CD4-positive, alpha-beta memory T cell (primary cell): ENCODE data around the gene TMX1. TPM values are rescaled to one million over a fixed set of nuclear protein-coding genes. Genes with fewer than 3 reads are reported as not detected.

ENCODE experiments used
- CTCF ChIA-PET: fragments of 350-600 bp; sonication (Branson Sonifier 250); formaldehyde crosslinking; loops from one replicate; lab custom pipeline; 2021; ENCODE audit warnings: inconsistent platforms; ENCODE audit not compliant: partially characterized antibody; lab: Charles Lee
- POLR2A ChIA-PET: fragments of 350-600 bp; sonication (Branson Sonifier 250); formaldehyde crosslinking; loops from one replicate; lab custom pipeline; 2021; ENCODE audit not compliant: partially characterized antibody; lab: Charles Lee
- DNase-seq, 5 donors: peaks; one replicate each; pipeline versions ENCODE4 v3.0.0 to v3.0.0-alpha.2; 2020 to 2022; ENCODE audit warnings: mixed read lengths in 1 of 5
- H3K27ac ChIP-seq: one replicate; pipeline ENCODE4 v1.7.0; 2013; ENCODE audit warnings: low read depth, low read length
- H3K27me3 ChIP-seq: 2 replicates; pipeline ENCODE4 v1.7.0; 2013; ENCODE audit warnings: mild to moderate bottlenecking, low read length, moderate library complexity; ENCODE audit not compliant: insufficient read depth
- H3K36me3 ChIP-seq: 2 replicates; pipeline ENCODE4 v1.7.0; 2013; ENCODE audit warnings: mild to moderate bottlenecking, low read length, moderate library complexity; ENCODE audit not compliant: insufficient read depth
- H3K4me1 ChIP-seq: 2 replicates; pipeline ENCODE4 v1.7.0; 2013; ENCODE audit warnings: mild to moderate bottlenecking, low read length, moderate library complexity; ENCODE audit not compliant: insufficient read depth
- H3K4me3 ChIP-seq, 2 donors: one replicate each; pipeline ENCODE4 v1.7.0; 2013; ENCODE audit warnings: low read length in 2 of 2, mild to moderate bottlenecking in 1 of 2
- H3K9me3 ChIP-seq, 2 donors: one replicate each; pipeline ENCODE4 v1.7.0; 2013; ENCODE audit warnings: low read length in 2 of 2, control low read depth in 1 of 2; ENCODE audit not compliant: control insufficient read depth in 1 of 2
- H3K27ac Mint-ChIP-seq, 7 donors: one replicate each; pipeline ENCODE4 v1.8.0; 2020 to 2021; ENCODE audit warnings: mixed read lengths in 7 of 7, mild to moderate bottlenecking in 6 of 7, inconsistent platforms in 3 of 7, moderate library complexity in 3 of 7
- H3K27me3 Mint-ChIP-seq, 2 donors: one replicate each; pipeline ENCODE4 v1.8.0; 2020 to 2021; ENCODE audit warnings: mixed read lengths in 2 of 2
- H3K36me3 Mint-ChIP-seq, 2 donors: one replicate each; pipeline ENCODE4 v1.8.0; 2020 to 2021; ENCODE audit warnings: mixed read lengths in 2 of 2, inconsistent platforms in 1 of 2, mild to moderate bottlenecking in 1 of 2
- H3K4me1 Mint-ChIP-seq, 4 donors: one replicate each; pipeline ENCODE4 v1.8.0; 2020 to 2021; ENCODE audit warnings: mixed read lengths in 4 of 4, mild to moderate bottlenecking in 1 of 4
- H3K4me3 Mint-ChIP-seq, 8 donors: one replicate each; pipeline ENCODE4 v1.8.0; 2020 to 2021; ENCODE audit warnings: mixed read lengths in 8 of 8, mild to moderate bottlenecking in 7 of 8, moderate library complexity in 6 of 8, inconsistent platforms in 3 of 8
- H3K9me3 Mint-ChIP-seq, 8 donors: one replicate each; pipeline ENCODE4 v1.8.0; 2020 to 2021; ENCODE audit warnings: mixed read lengths in 8 of 8, mild to moderate bottlenecking in 5 of 8, inconsistent platforms in 3 of 8, moderate library complexity in 1 of 8
- intact Hi-C: fragments of 100-400 bp; cut with micrococcal nuclease; formaldehyde crosslinking; loops from one replicate; pipeline ENCODE4 v1.15.1; 2023
- polyA plus RNA-seq, 2 donors: library from polyadenylated mRNA; unstranded; fragments of 300-500 nt; fragmentation: Illumina TruSeq; gene quantifications; one replicate each; pipeline ENCODE4 v1.2.3, GENCODE V29; 2021
- total RNA-seq, 2 experiments: library from RNA; stranded (reverse); gene quantifications; one replicate each; pipeline ENCODE4 v1.2.3, GENCODE V29; 2021

Gene TMX1
- total and polyA plus RNA-seq, 4 experiments from 2014 or later, result 28.5 to 62.9 (median 36.2) TPM

DNA sequence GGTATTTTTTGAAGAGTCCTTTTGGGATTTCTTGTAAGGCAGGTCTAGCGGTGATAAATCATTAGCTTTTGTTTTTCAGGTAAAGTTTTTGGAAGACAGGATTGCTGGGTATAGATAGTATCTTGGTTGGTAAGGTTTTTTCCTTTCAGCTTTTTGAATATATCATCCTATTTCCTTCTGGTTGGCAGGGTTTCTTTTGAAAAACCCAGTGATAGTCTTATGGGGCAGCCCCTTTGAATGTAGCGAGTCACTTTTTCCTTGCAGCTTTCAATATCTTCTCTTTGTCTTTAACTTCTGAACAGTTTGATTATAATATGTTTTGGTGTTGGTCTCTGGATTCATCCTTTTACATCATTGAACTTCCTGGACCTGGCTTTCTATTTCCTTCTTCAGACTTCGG lies 20.2 kb downstream of the TMX1 start:
- no peak overlapping the region for H3K4me3 Mint-ChIP-seq
- intact Hi-C loops, result no loop called here
- Histone ChIP-seq H3K4me1 (no peaks in the 10 kb centered on the region), H3K36me3 (no peaks in the 10 kb centered on the region), H3K9me3 (no peaks in the 10 kb centered on the region), H3K27me3 (no peaks in the 10 kb centered on the region), H3K27ac (no peak overlapping the region), H3K4me3 (no peak overlapping the region)
- peaks cover 31 to 46% of the 10 kb centered on the region in 2 donors for H3K36me3 Mint-ChIP-seq
- peak overlapping the region in 1 of 7 donors; percentile 3 for H3K27ac Mint-ChIP-seq
- no peaks in the 10 kb centered on the region for H3K27me3 Mint-ChIP-seq
- H3K9me3 Mint-ChIP-seq, result peaks cover 0 to 7% (median 5%) of the 10 kb centered on the region in 8 donors
- no peak for DNase-seq
- ChIA-PET CTCF (interaction anchor here (1.3 kb wide), 1 partner anchor 22 kb away, joined by 4 read pairs; no protein-coding TSS in a partner anchor), POLR2A (no interaction called here)
- peaks cover 0 to 17% (median 3%) of the 10 kb centered on the region in 4 donors for H3K4me1 Mint-ChIP-seq

DNA sequence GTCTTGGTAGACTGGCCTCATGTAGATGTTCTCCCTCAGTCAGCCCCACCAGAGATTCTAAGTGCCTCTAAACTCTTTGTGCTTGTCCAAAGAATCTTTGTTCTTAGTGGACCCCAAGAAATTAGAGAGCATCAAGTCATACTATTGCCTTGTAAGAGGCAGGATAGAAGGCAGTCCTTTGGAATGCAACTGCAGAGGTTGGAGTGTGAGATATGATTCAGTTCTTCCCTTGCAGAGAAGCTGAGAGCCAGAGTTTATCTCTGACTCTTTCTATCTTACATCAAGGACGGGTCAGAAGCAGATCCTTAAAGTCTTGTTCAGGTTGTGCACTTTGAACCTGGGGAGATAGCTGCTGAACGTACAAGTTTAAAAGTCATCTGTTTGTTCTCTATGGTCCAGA lies 21.1 kb downstream of the TMX1 start:
- Histone ChIP-seq H3K4me3 (no peak overlapping the region), H3K27ac (no peak overlapping the region), H3K27me3 (no peaks in the 10 kb centered on the region), H3K4me1 (no peaks in the 10 kb centered on the region), H3K36me3 (no peaks in the 10 kb centered on the region), H3K9me3 (no peaks in the 10 kb centered on the region)
- Mint-ChIP-seq H3K9me3 (peaks cover 0 to 7% (median 5%) of the 10 kb centered on the region in 8 donors), H3K4me3 (no peak overlapping the region), H3K27ac (peak overlapping the region in 1 of 7 donors; percentile 47), H3K4me1 (peaks cover 0 to 17% (median 3%) of the 10 kb centered on the region in 4 donors), H3K27me3 (no peaks in the 10 kb centered on the region), H3K36me3 (peaks cover 29 to 42% of the 10 kb centered on the region in 2 donors)
- CTCF ChIA-PET, result no interaction called here
- DNase-seq, result no peak
- POLR2A ChIA-PET, result no interaction called here
- intact Hi-C loops, result no loop called here

DNA sequence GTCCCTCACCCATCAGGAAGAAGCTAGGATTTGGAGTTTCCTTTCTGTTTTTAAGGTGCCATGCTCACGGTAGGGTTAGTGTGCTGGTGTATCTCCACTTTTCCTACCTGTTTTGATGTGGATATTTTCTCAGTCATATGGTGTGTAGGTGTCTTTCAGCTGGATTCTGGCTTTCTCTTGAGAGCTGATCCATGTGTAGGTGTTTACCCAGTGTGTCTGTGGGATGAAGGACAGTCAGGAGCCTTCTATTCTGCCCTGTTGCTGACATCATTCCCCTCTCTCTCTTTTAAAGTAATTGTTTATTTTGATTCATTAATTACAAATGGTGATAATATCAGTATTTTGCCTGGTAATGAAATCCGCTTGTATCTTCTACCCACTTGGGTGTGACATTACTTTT lies 22.8 kb downstream of the TMX1 start:
- CTCF ChIA-PET, result interaction anchor here (1.2 kb wide), 1 partner anchor 20 kb away, joined by 4 read pairs; no protein-coding TSS in a partner anchor
- Mint-ChIP-seq H3K27ac (peak overlapping the region in 1 of 7 donors; percentile 61), H3K27me3 (no peaks in the 10 kb centered on the region), H3K36me3 (peaks cover 22 to 40% of the 10 kb centered on the region in 2 donors), H3K9me3 (peaks cover 0 to 7% (median 5%) of the 10 kb centered on the region in 8 donors), H3K4me1 (peaks cover 0 to 17% (median 3%) of the 10 kb centered on the region in 4 donors), H3K4me3 (no peak overlapping the region)
- POLR2A ChIA-PET, result no interaction called here
- Histone ChIP-seq H3K4me1 (no peaks in the 10 kb centered on the region), H3K36me3 (no peaks in the 10 kb centered on the region), H3K27me3 (no peaks in the 10 kb centered on the region), H3K4me3 (no peak overlapping the region), H3K9me3 (no peaks in the 10 kb centered on the region), H3K27ac (no peak overlapping the region)
- DNase-seq, result no peak
- intact Hi-C loops, result no loop called here

DNA sequence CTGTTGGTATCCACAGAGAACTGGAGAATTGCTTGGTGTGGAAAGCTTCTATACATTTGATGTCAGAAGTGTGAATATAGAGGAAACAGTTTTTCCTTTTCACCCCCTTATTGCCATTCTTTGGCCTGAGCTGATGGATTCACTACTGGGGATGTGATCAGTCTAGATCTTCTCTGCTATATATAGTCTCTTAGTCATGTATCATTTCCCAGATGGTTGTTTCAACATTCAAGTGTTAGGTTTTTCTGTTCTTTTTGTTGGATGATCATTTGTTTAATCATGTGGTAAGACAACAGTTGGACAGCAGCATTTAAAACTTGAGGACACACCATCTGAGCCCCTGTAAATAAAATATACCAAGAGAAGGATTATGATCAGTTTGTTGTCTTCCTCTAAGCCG lies 29.6 kb downstream of the TMX1 start:
- POLR2A ChIA-PET, result no interaction called here
- Mint-ChIP-seq H3K9me3 (no peaks in the 10 kb centered on the region), H3K27ac (no peak overlapping the region)

DNA sequence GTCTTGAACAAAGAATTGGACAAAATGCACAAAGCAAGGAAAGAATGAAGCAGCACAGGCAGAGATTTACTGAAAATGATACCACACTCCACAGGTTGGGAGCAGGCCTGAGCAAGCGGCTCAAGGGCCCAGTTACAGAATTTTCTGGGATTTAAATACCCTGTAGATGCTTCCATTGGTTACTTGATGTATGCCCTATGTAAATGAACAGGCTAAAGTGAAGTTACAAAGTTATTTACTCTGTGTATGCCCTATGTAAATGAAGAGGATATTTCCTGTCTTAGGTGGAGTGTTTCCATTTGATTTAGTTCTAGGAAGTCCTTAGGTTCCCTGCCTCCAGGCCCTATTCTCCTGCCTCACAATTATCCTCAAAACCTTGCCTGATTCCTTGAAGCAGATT lies 36.6 kb downstream of the TMX1 start:
- Histone ChIP-seq H3K9me3 (no peaks in the 10 kb centered on the region), H3K4me1 (no peaks in the 10 kb centered on the region), H3K27me3 (no peaks in the 10 kb centered on the region), H3K4me3 (no peak overlapping the region), H3K36me3 (no peaks in the 10 kb centered on the region), H3K27ac (no peak overlapping the region)
- Mint-ChIP-seq H3K4me1 (no peaks in the 10 kb centered on the region), H3K4me3 (no peak overlapping the region), H3K27ac (no peak overlapping the region), H3K9me3 (peaks cover 0 to 1% (median 0%) of the 10 kb centered on the region in 8 donors), H3K36me3 (peaks cover 0 to 3% of the 10 kb centered on the region in 2 donors), H3K27me3 (no peaks in the 10 kb centered on the region)
- no peak for DNase-seq
- CTCF ChIA-PET, result interaction anchor here (2.7 kb wide), 1 partner anchor 500 kb away, joined by 12 read pairs; no protein-coding TSS in a partner anchor
- POLR2A ChIA-PET, result no interaction called here
- intact Hi-C loops, result no loop called here

More for the DNA sequence above, 29.6 kb downstream of the TMX1 start:
- no peaks in the 10 kb centered on the region for H3K9me3 ChIP-seq
- CTCF ChIA-PET, result interaction anchor here (0.9 kb wide), 1 partner anchor 12 kb away, joined by 3 read pairs; no protein-coding TSS in a partner anchor
- no peak overlapping the region for H3K4me3 Mint-ChIP-seq
- no peaks in the 10 kb centered on the region for H3K27me3 Mint-ChIP-seq
- peaks cover 7 to 11% of the 10 kb centered on the region in 2 donors for H3K36me3 Mint-ChIP-seq
- H3K27me3 ChIP-seq, result no peaks in the 10 kb centered on the region
- intact Hi-C loops, result no loop called here
- H3K4me1 Mint-ChIP-seq, result no peaks in the 10 kb centered on the region
- no peak overlapping the region for H3K27ac ChIP-seq
- H3K36me3 ChIP-seq, result no peaks in the 10 kb centered on the region
- DNase-seq, result no peak
- no peaks in the 10 kb centered on the region for H3K4me1 ChIP-seq
- H3K4me3 ChIP-seq, result no peak overlapping the region

DNA sequence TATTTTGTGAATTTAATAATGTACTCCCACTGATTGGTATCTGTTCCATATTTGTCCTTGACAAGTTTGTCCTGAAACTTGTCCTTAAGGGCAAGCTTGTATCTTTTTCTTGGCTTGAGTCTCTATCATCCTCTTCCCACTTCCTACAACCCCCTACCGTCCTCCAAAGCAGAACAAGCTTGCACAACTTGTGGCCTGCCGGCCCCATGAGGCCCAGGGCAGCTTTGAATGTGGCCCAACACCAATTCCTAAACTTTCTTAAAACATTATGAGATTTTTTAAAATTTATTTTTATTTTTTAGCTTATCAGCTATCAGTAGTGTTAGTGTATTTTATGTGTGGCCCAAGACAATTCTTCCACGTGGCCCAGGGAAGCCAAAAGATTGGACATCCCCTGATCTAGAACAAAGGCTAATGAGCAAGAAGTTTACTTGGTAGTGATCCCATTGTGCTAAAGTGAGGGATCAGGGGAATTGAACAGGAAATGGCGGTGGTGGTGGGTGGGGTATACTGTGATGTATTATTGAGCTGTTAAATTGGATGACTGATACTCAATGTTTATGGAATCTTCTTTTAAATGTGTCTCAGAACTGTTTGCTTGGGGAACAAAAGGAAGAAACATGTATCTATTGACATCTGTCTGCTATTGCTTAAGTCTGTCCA lies 37.8 kb downstream of the TMX1 start:
- CTCF ChIA-PET, result interaction anchor here (0.9 to 2.7 kb wide), 4 partner anchors 499 to 700 kb away, joined by 3 to 12 read pairs (median 4); no protein-coding TSS in a partner anchor
- H3K27me3 Mint-ChIP-seq, result no peaks in the 10 kb centered on the region
- H3K4me1 Mint-ChIP-seq, result no peaks in the 10 kb centered on the region
- Histone ChIP-seq H3K27me3 (no peaks in the 10 kb centered on the region), H3K4me3 (no peak overlapping the region), H3K36me3 (no peaks in the 10 kb centered on the region), H3K9me3 (no peaks in the 10 kb centered on the region), H3K4me1 (no peaks in the 10 kb centered on the region), H3K27ac (no peak overlapping the region)
- intact Hi-C loops, result no loop called here
- no peak overlapping the region for H3K27ac Mint-ChIP-seq
- no peak overlapping the region for H3K4me3 Mint-ChIP-seq
- DNase-seq, result no peak
- H3K36me3 Mint-ChIP-seq, result peaks cover 0 to 3% of the 10 kb centered on the region in 2 donors
- H3K9me3 Mint-ChIP-seq, result peaks cover 0 to 1% (median 0%) of the 10 kb centered on the region in 8 donors
- POLR2A ChIA-PET, result no interaction called here

DNA sequence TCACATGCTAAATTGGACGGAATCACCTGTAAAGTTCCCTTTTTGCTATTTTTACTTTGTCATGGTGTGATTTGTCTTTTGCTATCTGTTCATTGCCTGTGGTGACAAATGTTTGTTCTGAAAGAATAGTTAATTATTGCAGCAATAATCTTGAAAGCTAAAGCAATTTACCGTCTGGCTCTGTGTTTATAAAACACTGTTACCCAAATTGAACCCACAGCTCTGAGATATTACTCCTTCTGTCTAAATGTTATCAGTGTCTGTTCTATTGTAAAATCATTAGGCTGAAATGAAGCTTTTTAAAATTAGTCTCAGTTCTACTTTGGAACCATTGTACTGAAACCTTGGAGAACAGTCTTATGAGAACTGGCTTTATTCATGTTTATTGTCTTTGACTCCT lies 42.5 kb downstream of the TMX1 start:
- H3K36me3 Mint-ChIP-seq, result peaks cover 0 to 3% of the 10 kb centered on the region in 2 donors
- Histone ChIP-seq H3K4me1 (no peaks in the 10 kb centered on the region), H3K9me3 (no peaks in the 10 kb centered on the region), H3K36me3 (no peaks in the 10 kb centered on the region), H3K27me3 (no peaks in the 10 kb centered on the region), H3K4me3 (no peak overlapping the region), H3K27ac (no peak overlapping the region)
- no peak overlapping the region for H3K4me3 Mint-ChIP-seq
- POLR2A ChIA-PET, result no interaction called here
- peaks cover 0 to 1% (median 0%) of the 10 kb centered on the region in 8 donors for H3K9me3 Mint-ChIP-seq
- CTCF ChIA-PET, result interaction anchor here (0.8 to 5.3 kb wide), 11 partner anchors 9 to 696 kb away, joined by 3 to 81 read pairs (median 4); no protein-coding TSS in a partner anchor
- H3K4me1 Mint-ChIP-seq, result peaks cover 0 to 6% (median 3%) of the 10 kb centered on the region in 4 donors
- intact Hi-C loops, result loop anchor here (5.0 kb wide), 1 partner anchor 370 kb away; the partner anchor contains the start of gene FRMD6
- no peaks in the 10 kb centered on the region for H3K27me3 Mint-ChIP-seq
- no peak for DNase-seq
- H3K27ac Mint-ChIP-seq, result no peak overlapping the region
